BLaER1 (cell line): ENCODE measurements around the gene CTSL.

Experiments used
- H3K27ac ChIP-seq: shearing (Covaris generic); formaldehyde crosslinking; 2 replicates; pipeline ENCODE4 v1.8.1; 2022
- H3K27me3 ChIP-seq: shearing (Covaris generic); formaldehyde crosslinking; 2 replicates; pipeline ENCODE4 v1.8.1; 2022
- H3K36me3 ChIP-seq: shearing (Covaris generic); formaldehyde crosslinking; 2 replicates; pipeline ENCODE4 v1.8.1; 2022
- H3K4me1 ChIP-seq: shearing (Covaris generic); formaldehyde crosslinking; 2 replicates; pipeline ENCODE4 v1.8.1; 2022
- H3K4me2 ChIP-seq: shearing (Covaris generic); formaldehyde crosslinking; 2 replicates; pipeline ENCODE4 v1.8.1; 2022
- H3K4me3 ChIP-seq: shearing (Covaris generic); formaldehyde crosslinking; 2 replicates; pipeline ENCODE4 v1.8.1; 2022
- H3K9ac ChIP-seq: shearing (Covaris generic); formaldehyde crosslinking; 2 replicates; pipeline ENCODE4 v1.8.1; 2022
- H3K9me3 ChIP-seq: shearing (Covaris generic); formaldehyde crosslinking; 2 replicates; pipeline ENCODE4 v1.8.1; 2022
- H4K20me1 ChIP-seq: shearing (Covaris generic); formaldehyde crosslinking; 2 replicates; pipeline ENCODE4 v1.8.1; 2022
- Cebpa-rat ChIP-seq: shearing (Covaris generic); IDR thresholded peaks from 2 replicates; pipeline ENCODE4 v1.8.1; 2022

CTSL gene

GRCh38 chr9:87699835-87700234 is 26.1 kb upstream of the CTSL start:
- Histone ChIP-seq H3K27ac (no peak overlapping the region), H3K9ac (no peak overlapping the region), H3K4me3 (no peak overlapping the region), H4K20me1 (no peaks in the 10 kb centered on the region), H3K36me3 (no peaks in the 10 kb centered on the region), H3K4me1 (0 out of 2 replicates have a peak, but pooled peaks cover 5% of the 10 kb centered on the region), H3K27me3 (no peaks in the 10 kb centered on the region), H3K9me3 (no peaks in the 10 kb centered on the region), H3K4me2 (no peak overlapping the region)
- TF ChIP-seq Cebpa-rat: no peak

GRCh38 chr9:87701491-87701890 is 24.4 kb upstream of the CTSL start:
- no peaks in the 10 kb centered on the region for H3K9me3 ChIP-seq
- no peaks in the 10 kb centered on the region for H3K27me3 ChIP-seq
- no peak for TF ChIP-seq Cebpa-rat
- no peaks in the 10 kb centered on the region for H4K20me1 ChIP-seq
- no peaks in the 10 kb centered on the region for H3K36me3 ChIP-seq
- no peak overlapping the region for H3K4me3 ChIP-seq
- no peak overlapping the region; the same call in 1 of the 2 replicates for H3K4me2 ChIP-seq
- 0 out of 2 replicates have a peak, but pooled peaks cover 5% of the 10 kb centered on the region for H3K4me1 ChIP-seq
- no peak overlapping the region for H3K9ac ChIP-seq
- H3K27ac ChIP-seq: no peak overlapping the region

GRCh38 chr9:87701931-87702421 is 23.9 kb upstream of the CTSL start:
- no peak for TF ChIP-seq Cebpa-rat
- Histone ChIP-seq H4K20me1 (no peaks in the 10 kb centered on the region), H3K4me3 (no peak overlapping the region), H3K4me2 (no peak overlapping the region; the same call in 1 of the 2 replicates), H3K4me1 (0 out of 2 replicates have a peak, but pooled peaks cover 5% of the 10 kb centered on the region), H3K9me3 (no peaks in the 10 kb centered on the region), H3K36me3 (no peaks in the 10 kb centered on the region), H3K27me3 (no peaks in the 10 kb centered on the region), H3K9ac (no peak overlapping the region), H3K27ac (no peak overlapping the region)

- H3K4me2 ChIP-seq: no peak overlapping the region
- H3K27ac ChIP-seq: no peak overlapping the region
- no peak overlapping the region for H3K9ac ChIP-seq
- H4K20me1 ChIP-seq: no peaks in the 10 kb centered on the region
- no peak overlapping the region for H3K4me3 ChIP-seq
- no peaks in the 10 kb centered on the region for H3K36me3 ChIP-seq
- TF ChIP-seq Cebpa-rat: no peak
- H3K9me3 ChIP-seq: no peaks in the 10 kb centered on the region
- peaks cover 5% of the 10 kb centered on the region; the same call in 1 of the 2 replicates for H3K4me1 ChIP-seq
- no peaks in the 10 kb centered on the region for H3K27me3 ChIP-seq
Observed at GRCh38 chr9:87702921-87703320, 23.0 kb upstream of the CTSL start.

- no peaks in the 10 kb centered on the region for H3K27me3 ChIP-seq
- peaks cover 14% of the 10 kb centered on the region for H3K4me1 ChIP-seq
- H3K27ac ChIP-seq: no peak overlapping the region
- H4K20me1 ChIP-seq: no peaks in the 10 kb centered on the region
- H3K9me3 ChIP-seq: no peaks in the 10 kb centered on the region
- no peak overlapping the region for H3K4me3 ChIP-seq
- H3K9ac ChIP-seq: no peak overlapping the region
- H3K36me3 ChIP-seq: no peaks in the 10 kb centered on the region
- no peak for TF ChIP-seq Cebpa-rat
- no peak overlapping the region for H3K4me2 ChIP-seq
Observed at GRCh38 chr9:87703636-87704276, 22.2 kb upstream of the CTSL start.

- Histone ChIP-seq H3K27me3 (no peaks in the 10 kb centered on the region), H4K20me1 (no peaks in the 10 kb centered on the region), H3K4me2 (no peak overlapping the region), H3K4me1 (peaks cover 19% of the 10 kb centered on the region), H3K36me3 (no peaks in the 10 kb centered on the region), H3K27ac (no peak overlapping the region), H3K4me3 (no peak overlapping the region), H3K9me3 (no peaks in the 10 kb centered on the region), H3K9ac (no peak overlapping the region)
- TF ChIP-seq Cebpa-rat: no peak
Observed at GRCh38 chr9:87704342-87704741, 21.6 kb upstream of the CTSL start.

GRCh38 chr9:87706066-87706739 is 19.7 kb upstream of the CTSL start:
- Histone ChIP-seq H3K27me3 (no peaks in the 10 kb centered on the region), H3K9me3 (no peaks in the 10 kb centered on the region), H3K27ac (no peak overlapping the region), H3K4me3 (no peak overlapping the region), H3K9ac (no peak overlapping the region), H3K4me2 (no peak overlapping the region), H3K4me1 (peaks cover 20% of the 10 kb centered on the region), H4K20me1 (no peaks in the 10 kb centered on the region), H3K36me3 (no peaks in the 10 kb centered on the region)
- TF ChIP-seq Cebpa-rat: no peak

GRCh38 chr9:87707805-87708506 is 18.0 kb upstream of the CTSL start:
- H3K4me2 ChIP-seq: no peak overlapping the region
- H3K4me1 ChIP-seq: peaks cover 28% of the 10 kb centered on the region
- no peaks in the 10 kb centered on the region for H3K27me3 ChIP-seq
- no peaks in the 10 kb centered on the region for H4K20me1 ChIP-seq
- H3K27ac ChIP-seq: no peak overlapping the region
- no peak overlapping the region for H3K4me3 ChIP-seq
- H3K36me3 ChIP-seq: no peaks in the 10 kb centered on the region
- no peak for TF ChIP-seq Cebpa-rat
- no peak overlapping the region for H3K9ac ChIP-seq
- no peaks in the 10 kb centered on the region for H3K9me3 ChIP-seq

- Histone ChIP-seq H3K27ac (no peak overlapping the region), H3K4me3 (no peak overlapping the region), H3K4me2 (no peak overlapping the region), H3K27me3 (no peaks in the 10 kb centered on the region), H4K20me1 (no peaks in the 10 kb centered on the region), H3K9me3 (no peaks in the 10 kb centered on the region), H3K9ac (no peak overlapping the region), H3K36me3 (no peaks in the 10 kb centered on the region), H3K4me1 (peaks cover 28% of the 10 kb centered on the region)
- TF ChIP-seq Cebpa-rat: no peak
Observed at GRCh38 chr9:87708546-87708945, 17.4 kb upstream of the CTSL start.
